Neuron (in vitro differentiated cells): ENCODE results near the gene CLTRN.
A peak's percentile ranks its signal among the peaks of the same experiment; 100 is the strongest.
"Not testable (repeated sequence)": the region's sequence is repeated elsewhere in the genome, so short reads cannot be mapped to it uniquely, and the experiment has no call there.

Experiments
- H2AFZ ChIP-seq: one replicate; pipeline ENCODE4 v1.6.1; 2013; ENCODE audit warnings: low read depth, mild to moderate bottlenecking, inconsistent platforms, low read length, moderate library complexity
- H3K27me3 ChIP-seq: one replicate; pipeline ENCODE4 v1.6.1; 2013; ENCODE audit warnings: low read length; ENCODE audit not compliant: insufficient read depth
- H3K36me3 ChIP-seq: one replicate; pipeline ENCODE4 v1.6.1; 2013; ENCODE audit warnings: low read length; ENCODE audit not compliant: insufficient read depth
- H3K4me1 ChIP-seq: one replicate; pipeline ENCODE4 v1.6.1; 2013; ENCODE audit warnings: low read length; ENCODE audit not compliant: insufficient read depth
- H3K4me3 ChIP-seq: 2 replicates; pipeline ENCODE4 v1.5.1; 2013; ENCODE audit warnings: mild to moderate bottlenecking, low read length, moderate library complexity
- H3K9me3 ChIP-seq: one replicate; pipeline ENCODE4 v1.6.1; 2013; ENCODE audit warnings: low read length

Gene CLTRN

GRCh38 chrX:15676886-15677285 is 12.3 kb upstream of the CLTRN start:
- Histone ChIP-seq H3K9me3 (no peaks in the 10 kb centered on the region), H3K27me3 (peaks cover 6% of the 10 kb centered on the region), H3K36me3 (no peaks in the 10 kb centered on the region), H3K4me3 (peak overlapping the region; percentile 62), H2AFZ (no peak overlapping the region), H3K4me1 (no peaks in the 10 kb centered on the region)

- H2AFZ ChIP-seq: peak overlapping the region; percentile 23
Observed at GRCh38 chrX:15675490-15675921, 10.9 kb upstream of the CLTRN start.

GRCh38 chrX:15674841-15675489 is 10.4 kb upstream of the CLTRN start:
- H3K4me3 ChIP-seq: peak overlapping the region; percentile 62
- H3K36me3 ChIP-seq: no peaks in the 10 kb centered on the region
- peak overlapping the region; percentile 23 for H2AFZ ChIP-seq
- no peaks in the 10 kb centered on the region for H3K4me1 ChIP-seq
- H3K27me3 ChIP-seq: no peaks in the 10 kb centered on the region
- no peaks in the 10 kb centered on the region for H3K9me3 ChIP-seq

More at GRCh38 chrX:15675490-15675921, 10.9 kb upstream of the CLTRN start:
- Histone ChIP-seq H3K36me3 (no peaks in the 10 kb centered on the region), H3K9me3 (no peaks in the 10 kb centered on the region), H3K4me3 (peak overlapping the region; percentile 62), H3K4me1 (no peaks in the 10 kb centered on the region), H3K27me3 (peaks cover 1% of the 10 kb centered on the region)

GRCh38 chrX:15674514-15674840 is 9.9 kb upstream of the CLTRN start:
- Histone ChIP-seq H3K36me3 (no peaks in the 10 kb centered on the region), H3K4me1 (no peaks in the 10 kb centered on the region), H2AFZ (peak overlapping the region; percentile 5), H3K4me3 (peak overlapping the region; percentile 62), H3K9me3 (no peaks in the 10 kb centered on the region), H3K27me3 (no peaks in the 10 kb centered on the region)

- H3K9me3 ChIP-seq: no peaks in the 10 kb centered on the region
- peak overlapping the region; percentile 5 for H2AFZ ChIP-seq
- no peaks in the 10 kb centered on the region for H3K27me3 ChIP-seq
- H3K4me3 ChIP-seq: peak overlapping the region; percentile 62
- H3K4me1 ChIP-seq: no peaks in the 10 kb centered on the region
- no peaks in the 10 kb centered on the region for H3K36me3 ChIP-seq
Observed at GRCh38 chrX:15673970-15674369, 9.4 kb upstream of the CLTRN start.

GRCh38 chrX:15672881-15673280 is 8.3 kb upstream of the CLTRN start:
- H3K36me3 ChIP-seq: no peaks in the 10 kb centered on the region
- H3K4me1 ChIP-seq: no peaks in the 10 kb centered on the region
- H3K9me3 ChIP-seq: no peaks in the 10 kb centered on the region
- no peak overlapping the region for H2AFZ ChIP-seq
- no peaks in the 10 kb centered on the region for H3K27me3 ChIP-seq
- H3K4me3 ChIP-seq: no peak overlapping the region

- H3K36me3 ChIP-seq: no peaks in the 10 kb centered on the region
- H3K4me3 ChIP-seq: no peak overlapping the region
- H3K4me1 ChIP-seq: no peaks in the 10 kb centered on the region
- peaks cover 2% of the 10 kb centered on the region for H3K27me3 ChIP-seq
- H3K9me3 ChIP-seq: no peaks in the 10 kb centered on the region
- H2AFZ ChIP-seq: no peak overlapping the region
Observed at GRCh38 chrX:15663439-15663838, 1.2 kb downstream of the CLTRN start.

GRCh38 chrX:15654804-15655203 is 9.8 kb downstream of the CLTRN start:
- H3K9me3 ChIP-seq, H2AFZ ChIP-seq, H3K4me1 ChIP-seq, H3K4me3 ChIP-seq, H3K36me3 ChIP-seq, H3K27me3 ChIP-seq: not testable (repeated sequence)

GRCh38 chrX:15653961-15654360 is 10.6 kb downstream of the CLTRN start:
- H2AFZ ChIP-seq: no peak overlapping the region
- H3K36me3 ChIP-seq: no peaks in the 10 kb centered on the region
- H3K27me3 ChIP-seq: peaks cover 2% of the 10 kb centered on the region
- no peaks in the 10 kb centered on the region for H3K4me1 ChIP-seq
- H3K4me3 ChIP-seq: no peak overlapping the region
- no peaks in the 10 kb centered on the region for H3K9me3 ChIP-seq

- H3K27me3 ChIP-seq, H3K4me1 ChIP-seq, H3K36me3 ChIP-seq, H2AFZ ChIP-seq, H3K9me3 ChIP-seq, H3K4me3 ChIP-seq: not testable (repeated sequence)
Observed at GRCh38 chrX:15647510-15647909, 17.1 kb downstream of the CLTRN start.

- Histone ChIP-seq H3K27me3 (no peaks in the 10 kb centered on the region), H3K9me3 (no peaks in the 10 kb centered on the region), H2AFZ (no peak overlapping the region)
Observed at GRCh38 chrX:15646543-15646942, 18.1 kb downstream of the CLTRN start.

GRCh38 chrX:15646031-15646430 is 18.6 kb downstream of the CLTRN start:
- Histone ChIP-seq H2AFZ (no peak overlapping the region), H3K36me3 (no peaks in the 10 kb centered on the region), H3K27me3 (no peaks in the 10 kb centered on the region), H3K9me3 (no peaks in the 10 kb centered on the region), H3K4me1 (peaks cover 3% of the 10 kb centered on the region), H3K4me3 (no peak overlapping the region)

More at GRCh38 chrX:15646543-15646942, 18.1 kb downstream of the CLTRN start:
- H3K4me1 ChIP-seq: peaks cover 3% of the 10 kb centered on the region
- no peaks in the 10 kb centered on the region for H3K36me3 ChIP-seq
- H3K4me3 ChIP-seq: no peak overlapping the region

- Histone ChIP-seq H2AFZ (no peak overlapping the region), H3K36me3 (no peaks in the 10 kb centered on the region), H3K27me3 (no peaks in the 10 kb centered on the region), H3K9me3 (no peaks in the 10 kb centered on the region), H3K4me1 (peaks cover 3% of the 10 kb centered on the region), H3K4me3 (no peak overlapping the region)
Observed at GRCh38 chrX:15645266-15645665, 19.3 kb downstream of the CLTRN start.

- no peaks in the 10 kb centered on the region for H3K36me3 ChIP-seq
- H3K4me1 ChIP-seq: peaks cover 3% of the 10 kb centered on the region
- H2AFZ ChIP-seq: no peak overlapping the region
- no peak overlapping the region for H3K4me3 ChIP-seq
- H3K27me3 ChIP-seq: no peaks in the 10 kb centered on the region
- no peaks in the 10 kb centered on the region for H3K9me3 ChIP-seq
Observed at GRCh38 chrX:15644560-15644872, 20.1 kb downstream of the CLTRN start.
